ENCODE measurements around the gene PPP1CB. TPM values are rescaled to one million over a fixed set of nuclear protein-coding genes. Genes with fewer than 3 reads are reported as not detected.

PPP1CB gene
- total and polyA plus RNA-seq, 10 of the 15 experiments (the other 5 are each of a cell fraction or from before 2014, with no cell fraction given), result 37.5 to 176 (median 84.9) TPM

GRCh38 chr2:28796620-28797019, 45.0 kb downstream of the PPP1CB start (continued):
- TF ChIP-seq ZNF592 (IDR thresholded peaks at IDR 0.05), result no peak

GRCh38 chr2:28801726-28802125, 50.1 kb downstream of the PPP1CB start:
- Histone ChIP-seq H3K27me3 (replicated peaks in 1 of 2; ENCODE audit: control insufficient read depth in 2 of 2, insufficient read depth in 2 of 2, low read length in 1 of 2) (no peaks in the 10 kb centered on the region), H3K79me2 (ENCODE audit: control insufficient read depth, insufficient read depth, low read length) (no peaks in the 10 kb centered on the region), H3K9me3 (replicated peaks; ENCODE audit: control insufficient read depth, insufficient read depth, low read length) (no peaks in the 10 kb centered on the region), H4K20me1 (ENCODE audit: control insufficient read depth, insufficient read depth) (no peaks in the 10 kb centered on the region), H3K27ac (ENCODE audit: control insufficient read depth, insufficient read depth) (no peak overlapping the region), H3K36me3 (ENCODE audit: control insufficient read depth in 2 of 2, insufficient read depth in 2 of 2, low read length in 1 of 2) (peaks cover 0 to 19% of the 10 kb centered on the region in 2 experiments; a peak in 2 of 4 replicates), H3K4me3 (no peak overlapping the region), H3K4me2 (ENCODE audit: control insufficient read depth, insufficient read depth) (no peak overlapping the region), H3K9ac (ENCODE audit: control insufficient read depth, insufficient read depth, low read length) (no peak overlapping the region), H2AFZ (ENCODE audit: control insufficient read depth, low read depth, low read length) (no peak overlapping the region), H3K4me1 (ENCODE audit: control insufficient read depth, insufficient read depth, low read length) (no peaks in the 10 kb centered on the region)
- intact Hi-C loops (cut with micrococcal nuclease; ENCODE audit: unreplicated experiment), result no loop called here
- ChIA-PET CTCF (interaction anchor here (1.3 to 4.1 kb wide), 3 partner anchors 17 to 207 kb away, joined by 4 to 26 read pairs (median 5); no protein-coding TSS in a partner anchor), SMC1A (ENCODE audit: uncharacterized antibody, unreplicated experiment) (interaction anchor here (1.2 kb wide), 1 partner anchor 207 kb away, joined by 8 read pairs; no protein-coding TSS in a partner anchor), POLR2A (no interaction called here), RAD21 (ENCODE audit: unreplicated experiment) (interaction anchor here (1.4 kb wide), 1 partner anchor 208 kb away, joined by 5 read pairs; no protein-coding TSS in a partner anchor)
- in situ Hi-C loops (cut with MboI), result no loop called here
- no TSS peak for BruUV-seq (replicated peaks)
- ATAC-seq (no peak), FAIRE-seq (no peak), DNase-seq (ENCODE audit: low read depth, low spot score) (no peak)
- TF ChIP-seq POU2F2 (IDR thresholded peaks at IDR 0.05; ENCODE audit: borderline replicate concordance, low read depth, low read length) (no peak), CUX1 (IDR thresholded peaks at IDR 0.05; ENCODE audit: insufficient replicate concordance, low read depth, low read length) (peak; percentile 19)
- WGBS (ENCODE audit: insufficient coverage, insufficient replicate concordance, low lambda C conversion rate, missing lambda C conversion rate), result 93% methylated on average over 3 of the region's 3 CpGs

All from GM12878 (cell line).